ENCODE measurements around the gene HBM. TPM values are rescaled to one million over a fixed set of nuclear protein-coding genes. Genes with fewer than 3 reads are reported as not detected.
A peak's percentile ranks its signal among the peaks of the same experiment; 100 is the strongest.
"Not testable (repeated sequence)": the region's sequence is repeated elsewhere in the genome, so short reads cannot be mapped to it uniquely, and the experiment has no call there.

HBM gene
- total and polyA plus RNA-seq, 5 donors from 2014 or later, result not detected

GRCh38 chr16:164827-165538 is 795 bp upstream of the HBM start:
- no peak overlapping the region for H3K4me3 ChIP-seq (ENCODE audit: low read depth, low read length)
- H3K27ac Mint-ChIP-seq, result no peak overlapping the region
- no peaks in the 10 kb centered on the region for H3K9me3 Mint-ChIP-seq
- H3K27me3 Mint-ChIP-seq, result peaks cover 57% of the 10 kb centered on the region
- H3K4me1 ChIP-seq (ENCODE audit: control insufficient read depth, insufficient read depth, low read length, poor library complexity, severe bottlenecking), result peaks cover 14% of the 10 kb centered on the region
- DNase-seq (no peak), ATAC-seq (ENCODE audit: low read depth in 2 of 2) (no peak)
- H3K36me3 Mint-ChIP-seq, result no peaks in the 10 kb centered on the region
- H3K4me1 Mint-ChIP-seq, result peaks cover 0 to 6% (median 0%) of the 10 kb centered on the region in 4 donors
- H3K27ac ChIP-seq (ENCODE audit: insufficient read depth, low read length, poor library complexity, severe bottlenecking), result no peak overlapping the region
- no peaks in the 10 kb centered on the region for H3K9me3 ChIP-seq (ENCODE audit: control insufficient read depth in 2 of 2, low read length in 2 of 2)
- H3K4me3 Mint-ChIP-seq, result peak overlapping the region in 2 of 4 donors; percentile 22 to 54
- peaks cover 4% of the 10 kb centered on the region for H3K27me3 ChIP-seq (ENCODE audit: control insufficient read depth, insufficient read depth, low read length)
- H3K36me3 ChIP-seq (ENCODE audit: control insufficient read depth, insufficient read depth, low read length), result no peaks in the 10 kb centered on the region

GRCh38 chr16:166375-167121 is 770 bp downstream of the HBM start:
- no peaks in the 10 kb centered on the region for H3K9me3 Mint-ChIP-seq
- peaks cover 7% of the 10 kb centered on the region for H3K27me3 ChIP-seq (ENCODE audit: control insufficient read depth, insufficient read depth, low read length)
- H3K27ac ChIP-seq (ENCODE audit: insufficient read depth, low read length, poor library complexity, severe bottlenecking), result no peak overlapping the region
- H3K27ac Mint-ChIP-seq, result no peak overlapping the region
- peaks cover 14% of the 10 kb centered on the region for H3K4me1 ChIP-seq (ENCODE audit: control insufficient read depth, insufficient read depth, low read length, poor library complexity, severe bottlenecking)
- no peak overlapping the region for H3K4me3 ChIP-seq (ENCODE audit: low read depth, low read length)
- H3K4me1 Mint-ChIP-seq, result peaks cover 0 to 9% (median 0%) of the 10 kb centered on the region in 4 donors
- peak in 1 of 3 donors; percentile 16 for DNase-seq
- peak overlapping the region in 1 of 4 donors; percentile 41 for H3K4me3 Mint-ChIP-seq
- H3K9me3 ChIP-seq (ENCODE audit: control insufficient read depth in 2 of 2, low read length in 2 of 2), result no peaks in the 10 kb centered on the region
- no peaks in the 10 kb centered on the region for H3K36me3 Mint-ChIP-seq
- ATAC-seq (ENCODE audit: low read depth in 2 of 2), result no peak
- H3K36me3 ChIP-seq (ENCODE audit: control insufficient read depth, insufficient read depth, low read length), result no peaks in the 10 kb centered on the region
- peaks cover 66% of the 10 kb centered on the region for H3K27me3 Mint-ChIP-seq

- Histone ChIP-seq H3K27me3 (ENCODE audit: control insufficient read depth, insufficient read depth, low read length) (peaks cover 7% of the 10 kb centered on the region), H3K27ac (ENCODE audit: insufficient read depth, low read length, poor library complexity, severe bottlenecking) (no peak overlapping the region), H3K4me1 (ENCODE audit: control insufficient read depth, insufficient read depth, low read length, poor library complexity, severe bottlenecking) (peaks cover 14% of the 10 kb centered on the region), H3K9me3 (ENCODE audit: control insufficient read depth in 2 of 2, low read length in 2 of 2) (no peaks in the 10 kb centered on the region), H3K36me3 (ENCODE audit: control insufficient read depth, insufficient read depth, low read length) (no peaks in the 10 kb centered on the region), H3K4me3 (ENCODE audit: low read depth, low read length) (no peak overlapping the region)
- peak overlapping the region in 2 of 4 donors; percentile 13 to 41 for H3K4me3 Mint-ChIP-seq
- H3K4me1 Mint-ChIP-seq, result peaks cover 0 to 9% (median 0%) of the 10 kb centered on the region in 4 donors
- peaks cover 65% of the 10 kb centered on the region for H3K27me3 Mint-ChIP-seq
- H3K36me3 Mint-ChIP-seq, result no peaks in the 10 kb centered on the region
- DNase-seq (no peak), ATAC-seq (ENCODE audit: low read depth in 2 of 2) (no peak)
- H3K9me3 Mint-ChIP-seq, result peaks cover 0 to 2% (median 0%) of the 10 kb centered on the region in 7 donors
- no peak overlapping the region for H3K27ac Mint-ChIP-seq
These were observed 1.4 kb downstream of the HBM start for GRCh38 chr16:167122-167690.

- H3K36me3 ChIP-seq (ENCODE audit: control insufficient read depth, insufficient read depth, low read length), result no peaks in the 10 kb centered on the region
- Mint-ChIP-seq H3K27me3 (peaks cover 58% of the 10 kb centered on the region), H3K4me1 (peaks cover 0 to 9% (median 0%) of the 10 kb centered on the region in 4 donors), H3K27ac (no peak overlapping the region), H3K4me3 (peak overlapping the region in 1 of 4 donors; percentile 19), H3K9me3 (peaks cover 0 to 2% (median 0%) of the 10 kb centered on the region in 7 donors), H3K36me3 (no peaks in the 10 kb centered on the region)
- no peak for ATAC-seq (ENCODE audit: low read depth in 2 of 2)
- peaks cover 14% of the 10 kb centered on the region for H3K4me1 ChIP-seq (ENCODE audit: control insufficient read depth, insufficient read depth, low read length, poor library complexity, severe bottlenecking)
- H3K27me3 ChIP-seq (ENCODE audit: control insufficient read depth, insufficient read depth, low read length), result peaks cover 7% of the 10 kb centered on the region
- no peak overlapping the region for H3K4me3 ChIP-seq (ENCODE audit: low read depth, low read length)
- no peak overlapping the region for H3K27ac ChIP-seq (ENCODE audit: insufficient read depth, low read length, poor library complexity, severe bottlenecking)
- no peak for DNase-seq
- H3K9me3 ChIP-seq (ENCODE audit: control insufficient read depth in 2 of 2, low read length in 2 of 2), result no peaks in the 10 kb centered on the region
These were observed 2.6 kb downstream of the HBM start for GRCh38 chr16:168424-168823.

GRCh38 chr16:169014-169413 is 3.2 kb downstream of the HBM start:
- Histone ChIP-seq H3K9me3 (ENCODE audit: control insufficient read depth in 2 of 2, low read length in 2 of 2) (no peaks in the 10 kb centered on the region), H3K27ac (ENCODE audit: insufficient read depth, low read length, poor library complexity, severe bottlenecking) (no peak overlapping the region), H3K4me1 (ENCODE audit: control insufficient read depth, insufficient read depth, low read length, poor library complexity, severe bottlenecking) (peaks cover 14% of the 10 kb centered on the region), H3K36me3 (ENCODE audit: control insufficient read depth, insufficient read depth, low read length) (no peaks in the 10 kb centered on the region), H3K27me3 (ENCODE audit: control insufficient read depth, insufficient read depth, low read length) (peaks cover 7% of the 10 kb centered on the region), H3K4me3 (ENCODE audit: low read depth, low read length) (no peak overlapping the region)
- Mint-ChIP-seq H3K27me3 (peaks cover 62% of the 10 kb centered on the region), H3K27ac (no peak overlapping the region), H3K4me3 (no peak overlapping the region), H3K9me3 (peaks cover 0 to 2% (median 0%) of the 10 kb centered on the region in 7 donors), H3K36me3 (no peaks in the 10 kb centered on the region), H3K4me1 (peaks cover 0 to 9% (median 0%) of the 10 kb centered on the region in 4 donors)
- DNase-seq (no peak), ATAC-seq (ENCODE audit: low read depth in 2 of 2) (no peak)

GRCh38 chr16:170088-170507 is 4.3 kb downstream of the HBM start:
- H3K27ac ChIP-seq (ENCODE audit: insufficient read depth, low read length, poor library complexity, severe bottlenecking); H3K27ac Mint-ChIP-seq; H3K36me3 Mint-ChIP-seq; H3K9me3 Mint-ChIP-seq; H3K9me3 ChIP-seq (ENCODE audit: control insufficient read depth in 2 of 2, low read length in 2 of 2); H3K27me3 ChIP-seq (ENCODE audit: control insufficient read depth, insufficient read depth, low read length); H3K4me3 ChIP-seq (ENCODE audit: low read depth, low read length); DNase-seq; H3K36me3 ChIP-seq (ENCODE audit: control insufficient read depth, insufficient read depth, low read length); H3K4me3 Mint-ChIP-seq; ATAC-seq (ENCODE audit: low read depth in 2 of 2): not testable (repeated sequence)
- Mint-ChIP-seq H3K4me1 (peaks cover 0 to 14% (median 3%) of the 10 kb centered on the region in 4 donors), H3K27me3 (peaks cover 73% of the 10 kb centered on the region)
- H3K4me1 ChIP-seq (ENCODE audit: control insufficient read depth, insufficient read depth, low read length, poor library complexity, severe bottlenecking), result peaks cover 12% of the 10 kb centered on the region

- no peak overlapping the region for H3K27ac Mint-ChIP-seq
- Histone ChIP-seq H3K4me3 (ENCODE audit: low read depth, low read length) (no peak overlapping the region), H3K27ac (ENCODE audit: insufficient read depth, low read length, poor library complexity, severe bottlenecking) (no peak overlapping the region), H3K27me3 (ENCODE audit: control insufficient read depth, insufficient read depth, low read length) (peaks cover 13% of the 10 kb centered on the region), H3K9me3 (ENCODE audit: control insufficient read depth in 2 of 2, low read length in 2 of 2) (no peaks in the 10 kb centered on the region), H3K36me3 (ENCODE audit: control insufficient read depth, insufficient read depth, low read length) (no peaks in the 10 kb centered on the region), H3K4me1 (ENCODE audit: control insufficient read depth, insufficient read depth, low read length, poor library complexity, severe bottlenecking) (peaks cover 5% of the 10 kb centered on the region)
- H3K27me3 Mint-ChIP-seq, result peaks cover 80% of the 10 kb centered on the region
- no peak overlapping the region for H3K4me3 Mint-ChIP-seq
- peaks cover 0 to 2% (median 0%) of the 10 kb centered on the region in 7 donors for H3K9me3 Mint-ChIP-seq
- H3K36me3 Mint-ChIP-seq, result no peaks in the 10 kb centered on the region
- peaks cover 0 to 18% (median 3%) of the 10 kb centered on the region in 4 donors for H3K4me1 Mint-ChIP-seq
- ATAC-seq (ENCODE audit: low read depth in 2 of 2) (no peak), DNase-seq (no peak)
These were observed 5.0 kb downstream of the HBM start for GRCh38 chr16:170788-171187.

Data from CD4-positive, CD25-positive, alpha-beta regulatory T cell (primary cell).